RWPE1 (cell line): ENCODE measurements around the gene CCNI.
"Not testable (repeated sequence)": the region's sequence is repeated elsewhere in the genome, so short reads cannot be mapped to it uniquely, and the experiment has no call there.

Experiments used
- CTCF ChIA-PET: fragments of 350-600 bp; sonication (Branson Sonifier 250); formaldehyde crosslinking; extraction: SDS; loops from one replicate; lab custom pipeline; 2021; lab: Yijun Ruan, JAX
- POLR2A ChIA-PET: fragments of 400-600 bp; formaldehyde crosslinking; extraction: SDS; loops from one replicate; lab custom pipeline; 2020; ENCODE audit warnings: antibody characterized with exemption; ENCODE audit not compliant: low non-redundant PET; lab: Yijun Ruan, JAX
- DNase-seq: peaks from one replicate; pipeline ENCODE4 v3.0.0; 2012; ENCODE audit warnings: low spot score
- H3K27ac ChIP-seq: fragments of 450-650 bp; 2 replicates; pipeline ENCODE4 v1.5.1; 2017
- CTCF ChIP-seq: fragments of 450-650 bp; conservative IDR thresholded peaks from 2 replicates; pipeline ENCODE4 v1.5.1; 2017; ENCODE audit warnings: low read depth, mild to moderate bottlenecking

The CCNI gene

GRCh38 chr4:77089866-77090265 is 14.1 kb upstream of the CCNI start:
- ChIA-PET CTCF (no interaction called here), POLR2A (no interaction called here)

GRCh38 chr4:77087027-77087426 is 11.2 kb upstream of the CCNI start:
- CTCF ChIA-PET, POLR2A ChIA-PET, DNase-seq, H3K27ac ChIP-seq: not testable (repeated sequence)

More at GRCh38 chr4:77089866-77090265, 14.1 kb upstream of the CCNI start:
- no peak for TF ChIP-seq CTCF
- H3K27ac ChIP-seq, result no peak overlapping the region
- DNase-seq, result no peak

- no peak overlapping the region for H3K27ac ChIP-seq
- POLR2A ChIA-PET, result no interaction called here
- CTCF ChIA-PET, result interaction anchor here (0.7 to 1.1 kb wide), 3 partner anchors 11 to 119 kb away, joined by 3 to 5 read pairs (median 3); no protein-coding TSS in a partner anchor
- no peak for DNase-seq
- no peak for TF ChIP-seq CTCF
Observed at GRCh38 chr4:77084019-77084639, 8.3 kb upstream of the CCNI start.

- POLR2A ChIA-PET, result no interaction called here
- H3K27ac ChIP-seq, result no peak overlapping the region
- no peak for TF ChIP-seq CTCF
- CTCF ChIA-PET, result interaction anchor here (0.8 to 1.1 kb wide), 2 partner anchors 13 to 57 kb away, joined by 3 read pairs; no protein-coding TSS in a partner anchor
- no peak for DNase-seq
Observed at GRCh38 chr4:77082886-77083608, 7.3 kb upstream of the CCNI start.

- CTCF ChIA-PET, H3K27ac ChIP-seq, POLR2A ChIA-PET, DNase-seq: not testable (repeated sequence)
Observed at GRCh38 chr4:77080806-77081205, 5.0 kb upstream of the CCNI start.

- CTCF ChIA-PET, result interaction anchor here (0.6 to 0.8 kb wide), 2 partner anchors 16 to 175 kb away, joined by 3 read pairs; no protein-coding TSS in a partner anchor
- POLR2A ChIA-PET, result interaction anchor here (0.7 kb wide), 1 partner anchor 256 kb away, joined by 3 read pairs; no protein-coding TSS in a partner anchor
- H3K27ac ChIP-seq, result no peak overlapping the region
- TF ChIP-seq CTCF, result no peak
- DNase-seq, result no peak
Observed at GRCh38 chr4:77079281-77079680, 3.5 kb upstream of the CCNI start.

GRCh38 chr4:77078401-77078800 is 2.6 kb upstream of the CCNI start:
- no peak overlapping the region for H3K27ac ChIP-seq
- TF ChIP-seq CTCF, result no peak
- CTCF ChIA-PET, result interaction anchor here (0.7 to 0.8 kb wide), 2 partner anchors 10 to 17 kb away, joined by 3 to 4 read pairs; no protein-coding TSS in a partner anchor
- no peak for DNase-seq
- POLR2A ChIA-PET, result no interaction called here
